SK-N-SH treated with all-trans-retinoic acid at 6 μM for 48 hours (cell line): ENCODE measurements around the gene NDUFAF2.

Experiments used
- ATAC-seq: fragments of 200-7000 bp; cut with Tn5 transposase; 3 replicates; pipeline ENCODE4 v1.9.1; 2020; ENCODE audit warnings: mild to moderate bottlenecking, moderate library complexity
- ARNTL ChIP-seq: fragments of 450-650 bp; formaldehyde crosslinking; IDR thresholded peaks from 2 replicates; pipeline ENCODE4 v1.5.0; 2020; ENCODE audit warnings: low read depth, mild to moderate bottlenecking, moderate library complexity, borderline replicate concordance
- BACH2 ChIP-seq: fragments of 250-450 bp; sonication (Bioruptor Pico); IDR thresholded peaks from 2 replicates; pipeline ENCODE4 v1.9.0; 2021; ENCODE audit warnings: mild to moderate bottlenecking, borderline replicate concordance
- CREB5 ChIP-seq: fragments of 250-450 bp; sonication (Bioruptor Pico); IDR thresholded peaks from 2 replicates; pipeline ENCODE4 v1.5.1; 2020; ENCODE audit warnings: low read depth, mild to moderate bottlenecking, moderate library complexity
- CSDC2 ChIP-seq: fragments of 250-450 bp; sonication (Bioruptor Pico); IDR thresholded peaks from 2 replicates; pipeline ENCODE4 v1.5.0; 2020; ENCODE audit warnings: mild to moderate bottlenecking, moderate library complexity
- CSRNP3 ChIP-seq: fragments of 250-450 bp; sonication (Bioruptor Pico); IDR thresholded peaks from 2 replicates; pipeline ENCODE4 v1.5.1; 2021; ENCODE audit warnings: mild to moderate bottlenecking, moderate library complexity
- ESRRG ChIP-seq: fragments of 250-450 bp; sonication (Bioruptor Pico); IDR thresholded peaks from 2 replicates; pipeline ENCODE4 v1.6.1; 2021; ENCODE audit warnings: mild to moderate bottlenecking
- GLIS3 ChIP-seq: fragments of 250-450 bp; sonication (Bioruptor Pico); IDR thresholded peaks from 2 replicates; pipeline ENCODE4 v1.5.0; 2020; ENCODE audit warnings: mild to moderate bottlenecking, moderate library complexity
- OSR1 ChIP-seq: fragments of 250-450 bp; sonication (Bioruptor Pico); IDR thresholded peaks from 2 replicates; pipeline ENCODE4 v1.8.0; 2022; ENCODE audit warnings: moderate library complexity, mild to moderate bottlenecking, inconsistent platforms
- PATZ1 ChIP-seq: fragments of 250-450 bp; sonication (Bioruptor Pico); IDR thresholded peaks from 2 replicates; pipeline ENCODE4 v1.8.0; 2020; ENCODE audit warnings: mild to moderate bottlenecking, moderate library complexity, borderline replicate concordance
- POU6F1 ChIP-seq: fragments of 250-450 bp; sonication (Bioruptor Pico); IDR thresholded peaks from 2 replicates; pipeline ENCODE4 v1.8.0; 2021; ENCODE audit warnings: low read depth, mild to moderate bottlenecking, moderate library complexity, borderline replicate concordance
- PPARA ChIP-seq: fragments of 250-450 bp; sonication (Bioruptor Pico); IDR thresholded peaks from 2 replicates; pipeline ENCODE4 v1.5.0; 2020; ENCODE audit warnings: mild to moderate bottlenecking, borderline replicate concordance
- RARB ChIP-seq: fragments of 250-450 bp; sonication (Bioruptor Pico); IDR thresholded peaks from 2 replicates; pipeline ENCODE4 v1.8.0; 2021; ENCODE audit warnings: mild to moderate bottlenecking, moderate library complexity
- SNAI2 ChIP-seq: fragments of 250-450 bp; sonication (Bioruptor Pico); IDR thresholded peaks from 2 replicates; pipeline ENCODE4 v1.5.0; 2020; ENCODE audit warnings: mild to moderate bottlenecking, moderate library complexity
- TCF4 ChIP-seq: fragments of 250-450 bp; sonication (Bioruptor Pico); IDR thresholded peaks from 2 replicates; pipeline ENCODE4 v1.8.0; 2021; ENCODE audit warnings: mild to moderate bottlenecking, moderate library complexity, borderline replicate concordance
- TOX ChIP-seq: fragments of 250-450 bp; sonication (Bioruptor Pico); IDR thresholded peaks from 2 replicates; pipeline ENCODE4 v1.8.0; 2021; ENCODE audit warnings: mild to moderate bottlenecking, moderate library complexity, borderline replicate concordance
- ZC3H10 ChIP-seq: fragments of 250-450 bp; sonication (Bioruptor Pico); IDR thresholded peaks from 2 replicates; pipeline ENCODE4 v1.5.1; 2021; ENCODE audit warnings: mild to moderate bottlenecking, moderate library complexity
- ZFP30 ChIP-seq: fragments of 450-650 bp; formaldehyde crosslinking; IDR thresholded peaks from 2 replicates; pipeline ENCODE4 v1.5.0; 2022; ENCODE audit warnings: mild to moderate bottlenecking, moderate library complexity
- ZNF565 ChIP-seq: fragments of 450-650 bp; formaldehyde crosslinking; conservative IDR thresholded peaks from 2 replicates; pipeline ENCODE4 v1.5.0; 2020; ENCODE audit warnings: low read depth, mild to moderate bottlenecking, moderate library complexity
- ZNF70 ChIP-seq: fragments of 450-650 bp; formaldehyde crosslinking; IDR thresholded peaks from 2 replicates; pipeline ENCODE4 v1.5.0; 2020; ENCODE audit warnings: mild to moderate bottlenecking, moderate library complexity
- ZNF8 ChIP-seq: fragments of 450-650 bp; formaldehyde crosslinking; IDR thresholded peaks from 2 replicates; pipeline ENCODE4 v1.5.0; 2020; ENCODE audit warnings: mild to moderate bottlenecking, moderate library complexity

Gene NDUFAF2

GRCh38 chr5:60943624-60944023, 1.4 kb upstream of the NDUFAF2 start:
- no peak for ATAC-seq
- no peak for TF ChIP-seq ZNF70 (CRISPR knock-in tag)
- TF ChIP-seq BACH2: no peak
- TF ChIP-seq ZNF565 (CRISPR knock-in tag): no peak
- no peak for TF ChIP-seq RARB (CRISPR knock-in tag)
- no peak for TF ChIP-seq TCF4 (CRISPR knock-in tag)
- no peak for TF ChIP-seq ZC3H10 (CRISPR knock-in tag)
- TF ChIP-seq ZFP30 (CRISPR knock-in tag): no peak
- no peak for TF ChIP-seq ZNF8 (CRISPR knock-in tag)
- TF ChIP-seq SNAI2 (CRISPR knock-in tag): no peak
- no peak for TF ChIP-seq POU6F1 (CRISPR knock-in tag)
- TF ChIP-seq OSR1 (CRISPR knock-in tag): no peak
- no peak for TF ChIP-seq CSDC2 (CRISPR knock-in tag)
- no peak for TF ChIP-seq GLIS3 (CRISPR knock-in tag)
- TF ChIP-seq CREB5 (CRISPR knock-in tag): no peak
- no peak for TF ChIP-seq TOX (CRISPR knock-in tag)
- TF ChIP-seq PPARA: no peak
- TF ChIP-seq ESRRG: no peak
- no peak for TF ChIP-seq PATZ1 (CRISPR knock-in tag)
- no peak for TF ChIP-seq CSRNP3

- ATAC-seq: peak; percentile 57
- TF ChIP-seq BACH2 (no peak), ZNF70 (CRISPR knock-in tag) (no peak), CSRNP3 (no peak), GLIS3 (CRISPR knock-in tag) (no peak), ZNF8 (CRISPR knock-in tag) (no peak), ARNTL (no peak), TCF4 (CRISPR knock-in tag) (no peak), RARB (CRISPR knock-in tag) (no peak), CREB5 (CRISPR knock-in tag) (no peak), PATZ1 (CRISPR knock-in tag) (no peak), PPARA (no peak), ZC3H10 (CRISPR knock-in tag) (no peak)
Observed at GRCh38 chr5:60945813-60946187, 795 bp downstream of the NDUFAF2 start.
